ENCODE measurements around the gene PCSK1. TPM values are rescaled to one million over a fixed set of nuclear protein-coding genes. Genes with fewer than 3 reads are reported as not detected.

PCSK1 gene
- 0.18 TPM for total RNA-seq

DNA sequence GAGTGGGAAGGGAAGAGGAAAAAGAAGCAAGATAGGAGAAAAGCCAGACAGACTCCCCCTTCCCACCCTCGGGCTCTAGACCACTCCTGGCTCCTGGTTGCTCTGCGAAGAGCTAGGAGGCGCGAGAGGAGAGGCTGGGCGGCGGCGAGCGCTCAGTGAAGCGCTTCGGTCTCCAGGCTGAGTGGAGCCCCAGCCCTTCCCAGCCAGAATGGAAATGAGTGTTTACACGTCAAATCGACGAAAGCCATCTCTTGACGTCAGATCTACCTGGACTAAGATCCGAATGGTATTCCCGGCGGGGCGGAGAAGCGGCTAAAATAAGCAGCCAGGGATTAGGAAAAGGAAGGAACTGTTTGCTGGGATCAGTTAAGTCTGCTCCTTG, at the start of gene PCSK1:
PCSK1 (minus strand) TSS at position 183 of the 382 bp plus-strand sequence. CDS start 206 bp downstream, outside the sequence.

Other genes starting within 250 kb of the PCSK1 start
- gene CAST, start 229.1 kb upstream of the PCSK1 start, total RNA-seq = 79.4 TPM

Measured in metanephros (tissue), 1 donor.